GM18909 (cell line): Measurements from ENCODE around the gene DNAJC18.
"Not testable (repeated sequence)": the region's sequence is repeated elsewhere in the genome, so short reads cannot be mapped to it uniquely, and the experiment has no call there.

ENCODE experiments used
- ATAC-seq: cut with Tn5 transposase; IDR thresholded peaks from one replicate; pipeline ENCODE4 v1.9.1; 2021; ENCODE audit warnings: mild to moderate bottlenecking; ENCODE audit not compliant: unreplicated experiment, poor library complexity

DNAJC18 gene

GRCh38 chr5:139461698-139462097 is 22.4 kb upstream of the DNAJC18 start:
- ATAC-seq = no peak

GRCh38 chr5:139461176-139461575 is 21.9 kb upstream of the DNAJC18 start:
- ATAC-seq = no peak

- ATAC-seq = no peak
These were observed 21.1 kb upstream of the DNAJC18 start for GRCh38 chr5:139460455-139460854.

GRCh38 chr5:139459451-139459934 is 20.2 kb upstream of the DNAJC18 start:
- peak; percentile 38 for ATAC-seq

- peak; percentile 60 for ATAC-seq
These were observed 19.5 kb upstream of the DNAJC18 start for GRCh38 chr5:139458580-139459407.

GRCh38 chr5:139457653-139458306 is 18.5 kb upstream of the DNAJC18 start:
- ATAC-seq = no peak

- no peak for ATAC-seq
These were observed 17.9 kb upstream of the DNAJC18 start for GRCh38 chr5:139457241-139457640.

GRCh38 chr5:139456776-139457175 is 17.5 kb upstream of the DNAJC18 start:
- no peak for ATAC-seq

GRCh38 chr5:139454568-139455290 is 15.4 kb upstream of the DNAJC18 start:
- ATAC-seq = no peak

GRCh38 chr5:139453683-139454567 is 14.6 kb upstream of the DNAJC18 start:
- no peak for ATAC-seq

- ATAC-seq = no peak
These were observed 12.7 kb upstream of the DNAJC18 start for GRCh38 chr5:139451878-139452660.

GRCh38 chr5:139451176-139451575 is 11.9 kb upstream of the DNAJC18 start:
- no peak for ATAC-seq

- ATAC-seq = no peak
These were observed 7.8 kb upstream of the DNAJC18 start for GRCh38 chr5:139446956-139447779.

- ATAC-seq = no peak
These were observed 6.2 kb upstream of the DNAJC18 start for GRCh38 chr5:139445325-139446170.

- no peak for ATAC-seq
These were observed 4.6 kb upstream of the DNAJC18 start for GRCh38 chr5:139443831-139444453.

GRCh38 chr5:139440416-139440815 is 1.1 kb upstream of the DNAJC18 start:
- not testable (repeated sequence) for ATAC-seq

GRCh38 chr5:139438707-139439012 is 665 bp downstream of the DNAJC18 start:
- ATAC-seq = no peak
